K562 (cell line): ENCODE data around the gene ZNRF1. TPM values are rescaled to one million over a fixed set of nuclear protein-coding genes. Genes with fewer than 3 reads are reported as not detected.

Experiments used
- ATAC-seq: fragments of 200-7000 bp; cut with Tn5 transposase; 3 replicates; pipeline ENCODE4 v1.9.1; 2020; ENCODE audit warnings: moderate library complexity
- BruUV-seq: library from RNA; stranded (reverse); fragments of 400-500 nt; replicated peaks from 2 replicates; lab custom pipeline; 2021; lab: Mats Ljungman, UMichigan
- CTCF ChIA-PET: fragments of 300-600 bp; formaldehyde crosslinking; extraction: SDS; loops from one replicate; lab custom pipeline; 2021; ENCODE audit warnings: low intra/inter-chr PET ratio; lab: Yijun Ruan, JAX
- POLR2A ChIA-PET: fragments of 300-600, 350-650 bp; sonication (Branson Sonifier 250); formaldehyde crosslinking; extraction: SDS; loops from one replicate; lab custom pipeline; 2021; ENCODE audit warnings: antibody characterized with exemption, inconsistent platforms; lab: Yijun Ruan, JAX
- DNase-seq, 4 experiments: peaks; one replicate each; pipeline versions ENCODE4 v3.0.0 to v3.0.0-alpha.2; 2011 to 2018; ENCODE audit warnings: low spot score in 3 of 4, mixed read lengths in 3 of 4; ENCODE audit errors: extremely low read depth in 1 of 4
- FAIRE-seq: peaks from 2 replicates; lab custom pipeline; 2011; peaks lifted over from hg19 to GRCh38; lab: Jason Lieb, UNC
- H2AFZ ChIP-seq: 2 replicates; pipeline ENCODE4 v1.6.0; 2011; ENCODE audit warnings: low read depth, low read length, control low read depth, inconsistent platforms
- H3K27ac ChIP-seq: fragments of 200-600 bp; 3 replicates; pipeline ENCODE4 v1.8.0; 2011; ENCODE audit warnings: low read depth, mild to moderate bottlenecking, control low read depth, inconsistent platforms, low read length, moderate library complexity, mixed read lengths; ENCODE audit errors: extremely low read depth
- H3K27me3 ChIP-seq, 2 experiments: fragments of 300-600 bp in 1 of 2; 2 replicates in 1 of 2; 3 replicates in 1 of 2; pipeline versions ENCODE4 v1.6.0 to v1.8.0; 2011; ENCODE audit warnings: inconsistent platforms in 2 of 2, low read length in 2 of 2, mild to moderate bottlenecking in 1 of 2, mixed read lengths in 1 of 2, moderate library complexity in 1 of 2; ENCODE audit not compliant: control insufficient read depth in 2 of 2, insufficient read depth in 2 of 2
- H3K36me3 ChIP-seq: fragments of 300-600 bp; 3 replicates; pipeline ENCODE4 v1.8.0; 2011; ENCODE audit warnings: mild to moderate bottlenecking, low read length, inconsistent platforms; ENCODE audit not compliant: control insufficient read depth, insufficient read depth
- H3K4me1 ChIP-seq, 2 experiments: fragments of 200-600 bp in 1 of 2; replicated peaks in 1 of 2; 2 replicates in 1 of 2; 3 replicates in 1 of 2; pipeline versions ENCODE4 v1.5.1 to v1.8.0; 2011; ENCODE audit warnings: inconsistent platforms in 2 of 2, low read length in 2 of 2, mild to moderate bottlenecking in 1 of 2, mixed read lengths in 1 of 2, moderate library complexity in 1 of 2; ENCODE audit not compliant: control insufficient read depth in 2 of 2, insufficient read depth in 2 of 2
- H3K4me2 ChIP-seq: 2 replicates; pipeline ENCODE4 v1.6.1; 2011; ENCODE audit warnings: low read length, control low read depth, inconsistent platforms, mixed read lengths; ENCODE audit not compliant: insufficient read depth
- H3K4me3 ChIP-seq: fragments of 200-600 bp; sonication (generic), shearing (Covaris generic); 2 replicates; pipeline ENCODE4 v1.5.1; 2016; ENCODE audit warnings: control low read depth, inconsistent platforms
- H3K79me2 ChIP-seq: fragments of 200-600 bp; 3 replicates; pipeline ENCODE4 v1.8.0; 2011; ENCODE audit warnings: low read length, inconsistent platforms; ENCODE audit not compliant: control insufficient read depth, insufficient read depth
- H3K9ac ChIP-seq, 2 experiments: 2 replicates each; pipeline versions ENCODE4 v1.6.0 to v1.6.1; 2011; ENCODE audit warnings: low read depth in 2 of 2, low read length in 2 of 2, control low read depth in 1 of 2, inconsistent platforms in 1 of 2, mild to moderate bottlenecking in 1 of 2, mixed read lengths in 1 of 2; ENCODE audit not compliant: insufficient read depth in 1 of 2
- H3K9me1 ChIP-seq: one replicate; pipeline ENCODE4 v1.6.0; 2011; ENCODE audit warnings: inconsistent platforms, mild to moderate bottlenecking, low read length, moderate library complexity; ENCODE audit not compliant: control insufficient read depth, insufficient read depth
- H3K9me3 ChIP-seq: replicated peaks from 2 replicates; pipeline ENCODE4 v1.5.1; 2011; ENCODE audit warnings: low read depth, low read length, inconsistent platforms; ENCODE audit not compliant: control insufficient read depth, insufficient read depth
- H4K20me1 ChIP-seq: replicated peaks from 2 replicates; pipeline ENCODE4 v1.6.1; 2011; ENCODE audit warnings: low read length, inconsistent platforms, mixed read lengths; ENCODE audit not compliant: control insufficient read depth, insufficient read depth
- RFX1 ChIP-seq: fragments of 450-650 bp; IDR thresholded peaks from 2 replicates; pipeline ENCODE4 v1.6.1; 2016; ENCODE audit warnings: mild to moderate bottlenecking, moderate library complexity
- ZNF354B ChIP-seq: fragments of 250-450 bp; sonication (Bioruptor Pico); IDR thresholded peaks from 2 replicates; pipeline ENCODE4 v1.4.0; 2020
- WGBS: fragments of 100-300 bp; shearing (Covaris generic); methylation state at CpG from one replicate; pipeline ENCODE4 v1.1.6; 2016; ENCODE audit warnings: low coverage, mixed read lengths; ENCODE audit not compliant: insufficient coverage; ENCODE audit errors: missing lambda C conversion rate; 5-methylcytosine and 5-hydroxymethylcytosine counted together
- in situ Hi-C: fragments of 300-500 bp; cut with MboI; formaldehyde crosslinking; loops from 4 replicates; pipeline ENCODE4 v1.15.0; 2018; ENCODE audit warnings: inconsistent platforms, mixed read lengths
- intact Hi-C: fragments of 100-400 bp; cut with micrococcal nuclease; formaldehyde crosslinking; loops from 2 replicates; pipeline ENCODE4 v1.14.2; 2022
- polyA plus RNA-seq, 8 experiments: library from polyadenylated mRNA; depleted of rRNA in 4 of 8; stranded (reverse) in 5 of 8; unstranded in 3 of 8; fragments of >200 nt; fragmentation: Nextera tagmentation in 2 of 8; fragmentation: Illumina TruSeq in 1 of 8; extraction: Ambion mirVana in 2 of 8; extraction: Trizol in 1 of 8; gene quantifications; 2 replicates each; pipeline versions ENCODE4 v1.2.1 to v1.2.3, GENCODE V29; 2011 to 2014; ENCODE audit warnings: inconsistent platforms in 1 of 8, missing spikeins in 1 of 8
- total RNA-seq, 7 experiments: library from RNA; depleted of rRNA in 6 of 7; stranded (reverse); fragments of >200 nt in 6 of 7; fragmentation: Illumina TruSeq in 2 of 7; extraction: Trizol in 2 of 7; gene quantifications; 2 replicates each; pipeline versions ENCODE4 v1.2.1 to v1.2.3, GENCODE V29; 2011 to 2021; ENCODE audit warnings: low replicate concordance in 1 of 7
- TF ChIP-seq, protein P1 (sequence below), 2 experiments: fragments of 450-650 bp; formaldehyde crosslinking in 1 of 2; IDR thresholded peaks; 2 replicates each; pipeline versions ENCODE4 v1.4.0 to v1.6.1; 2014 to 2020; ENCODE audit warnings: mild to moderate bottlenecking in 2 of 2, borderline replicate concordance in 1 of 2, low read depth in 1 of 2

The ZNRF1 gene
- total and polyA plus RNA-seq, 9 of the 15 experiments (the other 6 are each of a cell fraction or from before 2014, with no cell fraction given): 9.5 to 37.7 (median 20.0) TPM

DNA sequence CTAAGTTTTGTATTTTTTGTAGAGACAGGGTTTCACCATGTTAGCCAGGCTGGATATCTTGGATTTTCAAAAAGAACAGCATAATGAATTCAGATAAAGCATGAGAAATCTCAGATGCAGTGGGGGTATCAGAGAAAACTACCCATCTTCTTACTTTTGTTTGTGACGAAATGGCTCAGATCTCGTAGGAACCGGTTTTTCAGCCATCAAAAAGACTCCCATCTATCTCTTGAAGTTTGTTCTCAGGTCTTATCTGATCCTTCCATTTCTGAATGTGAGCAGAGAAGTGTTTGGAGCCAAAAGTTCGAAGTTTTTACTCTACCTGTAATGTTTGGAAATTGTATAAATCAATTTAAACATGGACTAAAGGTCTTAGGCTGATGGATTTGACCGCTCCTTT is 60.6 kb downstream of the ZNRF1 start:
- TF ChIP-seq, protein P1, sequence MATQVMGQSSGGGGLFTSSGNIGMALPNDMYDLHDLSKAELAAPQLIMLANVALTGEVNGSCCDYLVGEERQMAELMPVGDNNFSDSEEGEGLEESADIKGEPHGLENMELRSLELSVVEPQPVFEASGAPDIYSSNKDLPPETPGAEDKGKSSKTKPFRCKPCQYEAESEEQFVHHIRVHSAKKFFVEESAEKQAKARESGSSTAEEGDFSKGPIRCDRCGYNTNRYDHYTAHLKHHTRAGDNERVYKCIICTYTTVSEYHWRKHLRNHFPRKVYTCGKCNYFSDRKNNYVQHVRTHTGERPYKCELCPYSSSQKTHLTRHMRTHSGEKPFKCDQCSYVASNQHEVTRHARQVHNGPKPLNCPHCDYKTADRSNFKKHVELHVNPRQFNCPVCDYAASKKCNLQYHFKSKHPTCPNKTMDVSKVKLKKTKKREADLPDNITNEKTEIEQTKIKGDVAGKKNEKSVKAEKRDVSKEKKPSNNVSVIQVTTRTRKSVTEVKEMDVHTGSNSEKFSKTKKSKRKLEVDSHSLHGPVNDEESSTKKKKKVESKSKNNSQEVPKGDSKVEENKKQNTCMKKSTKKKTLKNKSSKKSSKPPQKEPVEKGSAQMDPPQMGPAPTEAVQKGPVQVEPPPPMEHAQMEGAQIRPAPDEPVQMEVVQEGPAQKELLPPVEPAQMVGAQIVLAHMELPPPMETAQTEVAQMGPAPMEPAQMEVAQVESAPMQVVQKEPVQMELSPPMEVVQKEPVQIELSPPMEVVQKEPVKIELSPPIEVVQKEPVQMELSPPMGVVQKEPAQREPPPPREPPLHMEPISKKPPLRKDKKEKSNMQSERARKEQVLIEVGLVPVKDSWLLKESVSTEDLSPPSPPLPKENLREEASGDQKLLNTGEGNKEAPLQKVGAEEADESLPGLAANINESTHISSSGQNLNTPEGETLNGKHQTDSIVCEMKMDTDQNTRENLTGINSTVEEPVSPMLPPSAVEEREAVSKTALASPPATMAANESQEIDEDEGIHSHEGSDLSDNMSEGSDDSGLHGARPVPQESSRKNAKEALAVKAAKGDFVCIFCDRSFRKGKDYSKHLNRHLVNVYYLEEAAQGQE (IDR thresholded peaks at IDR 0.05; ENCODE audit: borderline replicate concordance): peak; percentile 25; the same call in 1 of the 2 replicates
- TF ChIP-seq, protein P1 (CRISPR knock-in tag; IDR thresholded peaks at IDR 0.05; ENCODE audit: low read depth): no peak
- TF ChIP-seq ZNF354B (CRISPR knock-in tag) (no peak), RFX1 (no peak)
- H3K9me1 ChIP-seq: no peaks in the 10 kb centered on the region
- no peaks in the 10 kb centered on the region for H3K27me3 ChIP-seq
- no peak for ATAC-seq
- peaks cover 95% of the 10 kb centered on the region for H3K79me2 ChIP-seq
- intact Hi-C loops: no loop called here
- POLR2A ChIA-PET: interaction anchor here (0.6 to 1.1 kb wide), 2 partner anchors 17 to 170 kb away, joined by 3 to 4 read pairs; no protein-coding TSS in a partner anchor
- 66% methylated on average over 5 of the region's 5 CpGs for WGBS
- no TSS peak for BruUV-seq
- CTCF ChIA-PET: no interaction called here
- no peak overlapping the region for H3K27ac ChIP-seq
- in situ Hi-C loops: no loop called here
- H3K9me3 ChIP-seq: no peaks in the 10 kb centered on the region
- no peak for FAIRE-seq
- H3K4me1 ChIP-seq: peaks cover 27 to 62% of the 10 kb centered on the region in 2 experiments
- H4K20me1 ChIP-seq: no peaks in the 10 kb centered on the region
- H2AFZ ChIP-seq: no peak overlapping the region
- no peak overlapping the region for H3K9ac ChIP-seq
- DNase-seq: no peak
- no peak overlapping the region for H3K4me2 ChIP-seq
- H3K36me3 ChIP-seq: no peaks in the 10 kb centered on the region
- H3K4me3 ChIP-seq: no peak overlapping the region
